Kidney (tissue), 14 donors: Measurements from ENCODE around the gene GSC2. TPM values are rescaled to one million over a fixed set of nuclear protein-coding genes. Genes with fewer than 3 reads are reported as not detected.

Experiments used
- DNase-seq, 5 donors: peaks; one replicate each; pipeline ENCODE4 v3.0.0-alpha.2; 2013 to 2020
- FAIRE-seq: peaks from 2 replicates; lab custom pipeline; 2012; peaks lifted over from hg19 to GRCh38; lab: Jason Lieb, UNC
- H3K27ac ChIP-seq, 2 donors: one replicate each; pipeline ENCODE4 v1.7.0; 2013; ENCODE audit warnings: low read depth in 2 of 2, low read length in 2 of 2, inconsistent platforms in 1 of 2
- H3K27me3 ChIP-seq: one replicate; pipeline ENCODE4 v1.7.1; 2013; ENCODE audit warnings: low read length, inconsistent platforms; ENCODE audit not compliant: control insufficient read depth, insufficient read depth
- H3K36me3 ChIP-seq, 3 donors: one replicate each; pipeline versions ENCODE4 v1.7.0 to v1.7.1; 2013; ENCODE audit warnings: low read length in 3 of 3, control low read depth in 1 of 3, inconsistent platforms in 1 of 3; ENCODE audit not compliant: insufficient read depth in 3 of 3, control insufficient read depth in 2 of 3
- H3K4me1 ChIP-seq, 3 donors: one replicate each; pipeline versions ENCODE4 v1.7.0 to v1.7.1; 2013; ENCODE audit warnings: low read length in 3 of 3, inconsistent platforms in 1 of 3, low read depth in 1 of 3; ENCODE audit not compliant: control insufficient read depth in 2 of 3, insufficient read depth in 2 of 3
- H3K4me3 ChIP-seq, 3 donors: one replicate each; pipeline versions ENCODE4 v1.7.0 to v1.8.1; 2013; ENCODE audit warnings: low read length in 3 of 3, control low read depth in 1 of 3, inconsistent platforms in 1 of 3
- H3K9ac ChIP-seq, 3 donors: one replicate each; pipeline versions ENCODE4 v1.7.0 to v1.7.1; 2013; ENCODE audit warnings: low read length in 3 of 3, control low read depth in 1 of 3, inconsistent platforms in 1 of 3
- H3K9me3 ChIP-seq, 3 donors: one replicate each; pipeline versions ENCODE4 v1.7.0 to v1.7.1; 2013; ENCODE audit warnings: low read length in 3 of 3, control low read depth in 1 of 3, inconsistent platforms in 1 of 3; ENCODE audit not compliant: control insufficient read depth in 2 of 3, insufficient read depth in 1 of 3
- CTCF ChIP-seq: IDR thresholded peaks from 3 replicates; pipeline ENCODE4 v1.5.1; 2012; ENCODE audit warnings: mild to moderate bottlenecking, moderate library complexity, borderline replicate concordance; ENCODE audit not compliant: insufficient read depth; ENCODE audit errors: extremely low read depth
- intact Hi-C: fragments of 100-400 bp; cut with DNase I; formaldehyde crosslinking; loops from one replicate; pipeline ENCODE4 v1.11.1; 2022
- polyA plus RNA-seq: library from polyadenylated mRNA; stranded (reverse); fragments of 350-450 nt; fragmentation: Illumina TruSeq; extraction: RNeasy Lipid Tissue Mini Kit (QIAGEN cat#74804); gene quantifications from one replicate; pipeline ENCODE4 v1.2.3, GENCODE V29; 2014; ENCODE audit warnings: low read depth, low replicate concordance; ENCODE audit not compliant: insufficient read depth
- total RNA-seq: library from RNA; stranded (reverse); fragmentation: NEBNext Ultra II Directional; extraction: Animal tissue kit (Norgen Biotek cat#: 25700); gene quantifications from one replicate; pipeline ENCODE4 v1.2.1, GENCODE V29; 2021
- donor health status: control.
- donor health status: control.
- donor health status: control.
- donor health status: control.
- donor health status: control.
- donor health status: DM: yes; HTN: yes; CAD: no.
- donor health status: Normal renal cell carcinoma (clear cell type).

The GSC2 gene
- total and polyA plus RNA-seq, 2 donors from 2014 or later: not detected

GRCh38 chr22:19125474-19126308 is 24.4 kb downstream of the GSC2 start:
- FAIRE-seq: no peak
- Histone ChIP-seq H3K4me1 (peaks cover 0 to 11% (median 8%) of the 10 kb centered on the region in 3 donors), H3K27me3 (no peaks in the 10 kb centered on the region), H3K9me3 (no peaks in the 10 kb centered on the region), H3K9ac (no peak overlapping the region), H3K36me3 (no peaks in the 10 kb centered on the region), H3K27ac (no peak overlapping the region), H3K4me3 (no peak overlapping the region)
- intact Hi-C loops: no loop called here
- no peak for TF ChIP-seq CTCF
- DNase-seq: peak in 1 of 5 donors; percentile 63

- no peak for TF ChIP-seq CTCF
- intact Hi-C loops: no loop called here
- H3K27me3 ChIP-seq: no peaks in the 10 kb centered on the region
- no peaks in the 10 kb centered on the region for H3K9me3 ChIP-seq
- H3K4me1 ChIP-seq: peaks cover 0 to 18% (median 10%) of the 10 kb centered on the region in 3 donors
- FAIRE-seq (no peak), DNase-seq (peak in 1 of 5 donors; percentile 38)
- no peak overlapping the region for H3K27ac ChIP-seq
- H3K4me3 ChIP-seq: no peak overlapping the region
- no peak overlapping the region for H3K9ac ChIP-seq
- H3K36me3 ChIP-seq: no peaks in the 10 kb centered on the region
Measured at GRCh38 chr22:19125011-19125410, 25.1 kb downstream of the GSC2 start.

GRCh38 chr22:19124377-19124776 is 25.7 kb downstream of the GSC2 start:
- H3K27ac ChIP-seq: no peak overlapping the region
- H3K27me3 ChIP-seq: no peaks in the 10 kb centered on the region
- intact Hi-C loops: no loop called here
- H3K9ac ChIP-seq: no peak overlapping the region
- DNase-seq (no peak), FAIRE-seq (no peak)
- peaks cover 0 to 23% (median 10%) of the 10 kb centered on the region in 3 donors for H3K4me1 ChIP-seq
- no peak for TF ChIP-seq CTCF
- H3K9me3 ChIP-seq: no peaks in the 10 kb centered on the region
- no peak overlapping the region for H3K4me3 ChIP-seq
- H3K36me3 ChIP-seq: no peaks in the 10 kb centered on the region
